Activated CD8-positive, alpha-beta memory T cell treated with anti-CD3 and anti-CD28 coated beads for 36 hours (primary cell): ENCODE results near the gene TMEM79. TPM values are rescaled to one million over a fixed set of nuclear protein-coding genes. Genes with fewer than 3 reads are reported as not detected.
"Not testable (repeated sequence)": the region's sequence is repeated elsewhere in the genome, so short reads cannot be mapped to it uniquely, and the experiment has no call there.

ENCODE experiments used
- CTCF ChIA-PET: fragments of 350-600 bp; sonication (Branson Sonifier 250); formaldehyde crosslinking; loops from one replicate; lab custom pipeline; 2021; ENCODE audit warnings: antibody characterized with exemption; lab: Charles Lee
- POLR2A ChIA-PET: fragments of 350-600 bp; sonication (Branson Sonifier 250); formaldehyde crosslinking; loops from one replicate; lab custom pipeline; 2021; ENCODE audit warnings: antibody characterized with exemption; lab: Charles Lee
- total RNA-seq, 2 experiments: library from RNA; stranded (reverse); gene quantifications; one replicate each; pipeline ENCODE4 v1.2.3, GENCODE V29; 2021

The TMEM79 gene
- total RNA-seq, 2 experiments from 2014 or later, result 10.1 to 10.2 TPM

GRCh38 chr1:156289857-156290256, 5.7 kb downstream of the TMEM79 start:
- CTCF ChIA-PET, result no interaction called here

GRCh38 chr1:156291226-156292061, 7.3 kb downstream of the TMEM79 start:
- ChIA-PET CTCF (no interaction called here), POLR2A (interaction anchor here (0.9 kb wide), 1 partner anchor 9 kb away, joined by 4 read pairs; the partner anchor contains the start of gene SMG5)

More at GRCh38 chr1:156289857-156290256, 5.7 kb downstream of the TMEM79 start:
- POLR2A ChIA-PET, result no interaction called here

- ChIA-PET POLR2A (interaction anchor here (0.9 kb wide), 1 partner anchor 11 kb away, joined by 3 read pairs; no protein-coding TSS in a partner anchor), CTCF (no interaction called here)
Observed at GRCh38 chr1:156293098-156293434, 8.9 kb downstream of the TMEM79 start.

DNA sequence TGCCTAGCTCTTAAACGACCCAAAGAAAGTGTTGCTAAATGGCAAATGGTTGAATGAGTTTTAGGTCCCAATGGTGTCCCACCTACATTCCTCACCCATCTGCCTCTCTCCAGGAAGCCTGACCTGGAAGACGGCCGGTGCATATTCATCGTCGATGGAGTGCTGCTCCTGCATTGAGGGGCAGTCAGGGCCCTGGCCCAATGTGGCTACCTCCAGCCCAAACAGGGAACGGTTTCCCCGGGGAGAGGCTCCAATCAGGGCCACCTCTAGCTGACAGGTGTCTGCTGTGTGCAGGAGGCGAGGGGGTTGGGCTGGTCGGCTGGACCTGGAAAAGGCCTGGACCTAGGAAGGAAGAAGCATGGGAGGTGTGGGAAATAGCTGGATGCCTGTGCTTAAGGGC, 9.8 kb downstream of the TMEM79 start:
- ChIA-PET POLR2A (interaction anchor here (1.1 kb wide), 1 partner anchor 9 kb away, joined by 3 read pairs; no protein-coding TSS in a partner anchor), CTCF (interaction anchor here (2.2 kb wide), 1 partner anchor 12 kb away, joined by 6 read pairs; the partner anchor contains the start of gene SMG5)

DNA sequence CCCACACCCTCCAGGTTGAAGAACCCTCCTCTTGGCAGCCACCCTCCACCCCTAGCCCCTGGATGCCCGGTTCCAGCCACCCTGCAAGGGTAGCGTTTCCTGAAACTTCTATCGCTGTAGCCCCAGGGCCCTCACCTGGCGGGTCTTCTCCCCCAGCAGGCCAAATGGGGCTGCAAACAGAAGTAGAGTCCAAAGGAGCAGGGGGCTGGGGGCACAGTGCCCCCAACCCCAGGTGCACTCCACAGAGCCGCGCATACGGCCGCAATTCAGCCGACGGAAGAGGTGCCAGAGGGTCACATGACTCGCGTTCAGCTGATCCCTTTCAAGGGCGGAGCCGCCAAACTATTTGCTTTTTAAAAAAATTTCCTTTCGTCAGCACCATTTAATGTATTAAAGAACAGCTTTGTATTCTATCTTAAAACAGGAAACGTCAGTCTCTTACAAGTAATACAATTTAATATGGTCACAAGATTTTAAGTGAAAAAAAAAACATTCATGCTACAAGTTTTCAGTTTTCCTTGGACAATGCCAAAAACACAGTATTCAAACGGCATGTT, 11.3 kb downstream of the TMEM79 start, which contains the start of gene GLMP:
Gene GLMP, minus strand, starts transcription at position 289 of the 557 bp plus-strand sequence. Its CDS starts 34 bp downstream, at position 255.
- CTCF ChIA-PET, result interaction anchor here (1.0 to 2.2 kb wide), 2 partner anchors 13 to 306 kb away, joined by 3 to 6 read pairs; partner anchors contain the start of gene SMG5
- POLR2A ChIA-PET, result interaction anchor here (0.6 to 2.0 kb wide), 3 partner anchors 13 to 22 kb away, joined by 3 to 8 read pairs (median 4); partner anchors contain the start of gene SMG5

GRCh38 chr1:156298852-156299357, 14.8 kb downstream of the TMEM79 start, which contains the start of gene VHLL:
Gene VHLL (minus strand): TSS chr1:156299307. CDS start chr1:156299189, 118 bp downstream.
- ChIA-PET CTCF (no interaction called here), POLR2A (no interaction called here)

DNA sequence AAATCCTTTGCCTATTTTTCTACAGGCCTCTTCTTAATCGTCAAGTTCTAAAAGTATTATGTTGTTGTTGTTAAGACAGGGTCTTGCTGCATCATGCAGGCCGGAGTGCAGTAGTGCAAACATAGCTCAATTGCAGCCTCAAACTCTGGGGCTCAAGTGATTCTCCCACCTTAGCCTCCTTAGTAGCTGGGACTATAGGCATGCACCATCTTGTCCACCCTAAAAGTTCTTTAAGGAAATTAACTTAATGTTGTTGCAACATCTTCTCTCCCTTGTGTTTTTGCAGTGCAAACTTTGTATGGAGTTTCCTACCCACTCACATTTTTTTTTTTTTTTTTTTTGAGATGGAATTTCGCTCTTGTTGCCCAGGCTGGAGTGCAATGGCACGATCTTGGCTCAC, 19.1 kb downstream of the TMEM79 start:
- POLR2A ChIA-PET, result interaction anchor here (0.8 to 1.1 kb wide), 4 partner anchors 9 to 34 kb away, joined by 3 to 8 read pairs (median 5); partner anchors contain the start of genes CCT3 and SMG5
- CTCF ChIA-PET, result interaction anchor here (0.7 kb wide), 1 partner anchor 143 kb away, joined by 3 read pairs; no protein-coding TSS in a partner anchor

GRCh38 chr1:156305215-156305614, 21.1 kb downstream of the TMEM79 start:
- CTCF ChIA-PET, result interaction anchor here (1.0 kb wide), 1 partner anchor 22 kb away, joined by 3 read pairs; the partner anchor contains the start of gene SMG5
- POLR2A ChIA-PET, result interaction anchor here (0.6 kb wide), 1 partner anchor 30 kb away, joined by 3 read pairs; no protein-coding TSS in a partner anchor

GRCh38 chr1:156308078-156308477, 24.0 kb downstream of the TMEM79 start:
- ChIA-PET POLR2A (interaction anchor here (1.3 kb wide), 1 partner anchor 25 kb away, joined by 3 read pairs; the partner anchor contains the start of gene SMG5), CTCF (interaction anchor here (0.6 to 0.9 kb wide), 3 partner anchors 18 to 254 kb away, joined by 3 to 4 read pairs (median 3); no protein-coding TSS in a partner anchor)

DNA sequence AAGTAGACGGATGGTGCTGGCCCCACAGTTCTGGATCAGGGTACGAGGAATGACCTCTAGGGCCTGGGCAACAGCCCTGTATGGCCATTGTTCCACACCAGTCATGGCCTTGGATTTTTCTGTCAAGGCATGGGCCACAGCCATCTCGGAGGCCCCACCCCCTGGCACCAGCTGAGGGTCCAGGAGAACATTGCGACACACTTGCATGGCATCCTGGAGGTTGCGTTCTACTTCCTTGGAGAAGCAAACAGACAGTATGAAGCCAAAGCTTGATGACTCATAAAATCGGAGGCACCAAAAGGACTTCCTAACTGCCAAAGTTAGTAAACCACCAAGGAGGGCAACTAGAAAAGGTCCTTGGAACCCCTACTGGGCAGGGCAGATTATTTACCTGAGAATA, 26.8 kb downstream of the TMEM79 start:
- POLR2A ChIA-PET, result no interaction called here

GRCh38 chr1:156316909-156317308, 32.8 kb downstream of the TMEM79 start:
- POLR2A ChIA-PET, result interaction anchor here (0.7 kb wide), 1 partner anchor 59 kb away, joined by 6 read pairs; no protein-coding TSS in a partner anchor
- CTCF ChIA-PET, result interaction anchor here (0.9 to 1.0 kb wide), 2 partner anchors 33 to 176 kb away, joined by 3 read pairs; partner anchors contain the start of gene TMEM79

More for the DNA sequence above, 26.8 kb downstream of the TMEM79 start:
- CTCF ChIA-PET, result interaction anchor here (0.9 to 1.3 kb wide), 3 partner anchors 9 to 333 kb away, joined by 3 to 4 read pairs (median 3); partner anchors contain the start of gene ARHGEF2

DNA sequence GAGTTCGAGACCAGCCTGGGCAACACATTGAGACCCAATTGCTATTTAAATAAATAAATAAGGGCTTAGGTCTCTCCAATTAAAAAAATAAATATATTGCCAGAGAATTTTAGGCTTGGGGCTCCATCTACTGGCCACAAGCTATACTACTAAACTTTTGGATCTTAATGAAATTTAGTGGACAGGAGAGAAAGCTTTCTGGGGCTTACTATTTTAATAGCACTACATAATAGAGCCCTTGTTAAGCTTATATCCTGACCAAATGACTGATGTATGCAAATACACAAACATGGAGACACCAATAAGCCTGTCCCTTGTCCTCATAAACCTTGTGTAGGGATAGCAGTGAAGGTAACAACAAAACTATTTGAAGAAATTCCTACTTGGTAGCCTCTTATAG, 35.5 kb downstream of the TMEM79 start:
- CTCF ChIA-PET, result interaction anchor here (0.7 to 1.9 kb wide), 8 partner anchors 9 to 709 kb away, joined by 3 to 5 read pairs (median 3); partner anchors contain the start of gene TMEM79
- POLR2A ChIA-PET, result no interaction called here

GRCh38 chr1:156320560-156320959, 36.4 kb downstream of the TMEM79 start:
- CTCF ChIA-PET, result no interaction called here

GRCh38 chr1:156323179-156323578, 39.1 kb downstream of the TMEM79 start:
- CTCF ChIA-PET, result interaction anchor here (0.5 kb wide), 1 partner anchor 284 kb away, joined by 4 read pairs; no protein-coding TSS in a partner anchor
- POLR2A ChIA-PET, result not testable (repeated sequence)

More at GRCh38 chr1:156320560-156320959, 36.4 kb downstream of the TMEM79 start:
- POLR2A ChIA-PET, result no interaction called here

DNA sequence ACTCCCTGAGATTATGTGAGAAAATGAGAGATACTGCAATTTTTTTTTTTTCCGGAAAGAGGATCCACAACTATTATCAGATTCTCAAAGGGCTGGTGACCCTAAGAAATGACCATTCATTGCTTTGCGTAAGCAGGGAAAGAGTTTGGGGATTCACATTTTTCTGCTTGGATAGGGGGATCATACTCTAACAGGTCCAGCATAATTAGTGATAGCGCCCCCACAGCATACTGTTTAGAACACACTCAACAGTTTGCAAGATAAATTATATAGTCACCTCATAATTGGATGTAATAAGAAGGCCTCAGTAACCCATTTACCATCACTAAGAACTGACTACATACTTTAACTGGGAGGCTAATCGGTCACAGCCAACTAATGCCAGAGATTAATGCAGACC, 52.1 kb downstream of the TMEM79 start:
- POLR2A ChIA-PET, result interaction anchor here (0.5 kb wide), 1 partner anchor 209 kb away, joined by 10 read pairs; no protein-coding TSS in a partner anchor
- CTCF ChIA-PET, result interaction anchor here (1.7 to 2.3 kb wide), 2 partner anchors 11 to 49 kb away, joined by 7 to 10 read pairs; no protein-coding TSS in a partner anchor

DNA sequence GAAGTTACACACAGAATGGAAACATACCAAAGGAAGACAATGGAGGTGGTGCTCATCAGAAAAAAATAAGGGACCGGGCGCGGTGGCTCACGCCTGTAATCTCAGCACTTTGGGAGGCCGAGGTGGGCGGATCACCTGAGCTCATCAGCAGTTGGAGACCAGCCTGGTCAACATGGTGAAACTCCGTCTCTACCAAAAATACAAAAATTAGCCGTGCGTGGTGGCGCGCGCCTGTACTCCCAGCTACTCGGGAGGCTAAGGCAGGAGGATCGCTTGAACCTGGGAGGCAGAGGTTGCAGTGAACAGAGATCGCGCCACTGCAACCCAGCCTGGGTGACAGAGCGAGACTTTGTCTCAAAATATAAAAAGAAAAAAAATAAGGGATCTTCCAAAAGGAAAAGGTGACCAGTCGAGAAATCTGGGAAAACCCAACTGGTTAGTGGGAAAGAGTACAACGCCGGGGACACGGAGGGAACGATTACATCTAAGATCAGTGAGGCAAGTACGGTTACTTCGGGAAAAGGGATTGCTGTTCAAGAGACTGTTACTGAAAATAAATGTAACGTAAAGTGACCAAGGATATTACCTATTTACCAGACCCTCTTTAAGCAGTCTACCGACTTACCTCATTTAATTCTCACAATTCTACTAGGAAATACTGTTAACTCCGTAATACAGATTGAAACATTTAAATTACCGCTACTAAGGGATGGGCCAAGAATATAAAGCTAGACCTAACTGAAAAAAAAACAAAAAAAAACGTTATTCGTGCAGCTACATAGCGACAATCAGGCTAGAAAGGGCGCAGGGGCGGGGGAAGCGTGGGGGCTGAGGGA, 53.1 kb downstream of the TMEM79 start:
- CTCF ChIA-PET, result interaction anchor here (0.7 to 2.3 kb wide), 4 partner anchors 12 to 48 kb away, joined by 3 to 10 read pairs (median 5); no protein-coding TSS in a partner anchor
- POLR2A ChIA-PET, result interaction anchor here (0.6 to 1.3 kb wide), 5 partner anchors 34 to 477 kb away, joined by 3 to 8 read pairs (median 4); partner anchors contain the start of gene SMG5

- ChIA-PET POLR2A (interaction anchor here (0.6 to 1.3 kb wide), 6 partner anchors 34 to 478 kb away, joined by 3 to 8 read pairs (median 4); partner anchors contain the start of genes PMF1 and SMG5), CTCF (interaction anchor here (1.7 to 2.3 kb wide), 2 partner anchors 13 to 48 kb away, joined by 7 to 10 read pairs; no protein-coding TSS in a partner anchor)
Observed at GRCh38 chr1:156337888-156338179, 53.7 kb downstream of the TMEM79 start.
